SHP77 treated with DMSO at 0.1 percent for 48 hours (cell line): ENCODE data around the gene KRTAP5-6.

Experiments used
- DNase-seq: peaks from one replicate; lab custom pipeline; 2025; lab: John Stamatoyannopoulos, UW

KRTAP5-6 gene

DNA sequence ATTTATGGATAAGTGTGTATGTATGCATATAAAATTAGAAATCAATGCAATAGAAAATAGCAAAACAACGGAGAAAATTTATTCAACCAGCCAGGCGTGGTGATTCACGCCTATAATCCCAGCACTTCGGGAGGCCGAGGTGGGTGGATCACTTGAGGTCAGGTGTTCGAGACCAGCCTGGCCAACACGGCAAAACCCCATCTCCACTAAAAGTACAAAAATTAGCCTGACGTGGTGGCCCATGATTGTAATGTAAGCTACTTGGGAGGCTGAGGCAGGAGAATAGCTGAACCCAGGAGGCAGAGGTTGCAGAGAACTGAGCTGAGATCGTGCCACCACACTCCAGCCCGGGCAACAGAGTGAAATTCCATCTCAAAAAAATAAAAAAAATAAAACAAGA is 5.5 kb downstream of the KRTAP5-6 start:
- DNase-seq, result no peak

DNA sequence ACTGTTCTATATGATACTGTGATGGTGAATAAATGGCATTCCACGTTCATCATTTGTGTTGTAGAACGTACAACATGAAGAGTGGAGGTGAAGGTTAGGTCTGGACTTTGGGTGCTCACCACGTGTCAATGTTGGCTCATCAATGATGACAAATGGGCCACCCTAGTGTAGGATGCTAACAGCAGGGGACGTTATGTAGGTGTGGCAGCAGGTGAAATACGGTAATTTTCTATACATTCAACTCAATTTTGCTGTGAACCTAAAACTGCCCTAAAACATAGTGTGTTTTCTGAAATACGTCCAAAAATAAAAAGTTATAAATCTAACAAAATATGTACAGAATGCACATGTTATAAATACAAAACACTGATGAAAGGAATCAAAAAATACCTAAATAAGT is 6.2 kb downstream of the KRTAP5-6 start:
- DNase-seq, result no peak

DNA sequence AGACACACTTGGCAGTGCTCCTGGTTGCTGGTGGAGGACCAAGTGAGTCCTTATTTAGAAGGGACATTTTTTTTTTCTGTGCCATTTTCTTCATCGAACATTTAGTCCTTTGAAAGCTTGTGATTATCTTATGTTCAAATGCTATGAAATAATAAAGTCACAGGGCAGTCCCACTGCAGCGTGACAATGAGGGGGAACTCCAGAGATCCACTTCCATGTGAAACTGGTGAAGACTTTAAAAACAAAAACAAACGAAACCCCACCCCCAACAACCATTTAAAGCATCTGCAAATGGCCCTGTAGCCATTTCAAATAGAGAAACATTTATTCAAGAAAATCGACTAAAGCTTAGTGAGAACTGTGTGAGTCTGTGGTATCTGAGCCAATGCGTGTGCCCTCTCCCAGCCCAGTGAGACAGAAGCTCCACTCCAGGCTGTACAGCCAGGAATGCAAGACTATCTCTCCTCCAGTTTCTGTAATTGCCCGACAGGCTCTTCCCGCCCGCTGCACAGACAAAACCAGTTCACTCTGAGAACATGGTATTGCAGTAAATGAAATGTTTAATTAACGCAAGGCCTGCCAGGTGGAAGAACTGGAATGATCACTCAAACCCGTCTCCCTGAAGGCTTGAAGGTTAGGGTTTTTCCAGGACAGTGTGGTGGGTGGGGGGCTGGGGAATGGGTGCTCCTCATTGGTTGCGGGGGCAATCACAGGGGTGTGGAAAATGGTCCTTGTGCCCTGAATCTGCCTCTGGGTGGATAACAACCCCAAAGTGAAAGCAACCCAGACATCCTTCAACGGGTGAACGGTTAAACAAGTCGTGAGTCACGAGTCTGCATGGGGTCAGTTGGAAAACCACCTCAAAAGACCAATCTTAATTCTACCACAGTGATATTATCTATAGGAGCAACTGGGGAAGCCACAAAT is 8.4 kb downstream of the KRTAP5-6 start:
- no peak for DNase-seq

DNA sequence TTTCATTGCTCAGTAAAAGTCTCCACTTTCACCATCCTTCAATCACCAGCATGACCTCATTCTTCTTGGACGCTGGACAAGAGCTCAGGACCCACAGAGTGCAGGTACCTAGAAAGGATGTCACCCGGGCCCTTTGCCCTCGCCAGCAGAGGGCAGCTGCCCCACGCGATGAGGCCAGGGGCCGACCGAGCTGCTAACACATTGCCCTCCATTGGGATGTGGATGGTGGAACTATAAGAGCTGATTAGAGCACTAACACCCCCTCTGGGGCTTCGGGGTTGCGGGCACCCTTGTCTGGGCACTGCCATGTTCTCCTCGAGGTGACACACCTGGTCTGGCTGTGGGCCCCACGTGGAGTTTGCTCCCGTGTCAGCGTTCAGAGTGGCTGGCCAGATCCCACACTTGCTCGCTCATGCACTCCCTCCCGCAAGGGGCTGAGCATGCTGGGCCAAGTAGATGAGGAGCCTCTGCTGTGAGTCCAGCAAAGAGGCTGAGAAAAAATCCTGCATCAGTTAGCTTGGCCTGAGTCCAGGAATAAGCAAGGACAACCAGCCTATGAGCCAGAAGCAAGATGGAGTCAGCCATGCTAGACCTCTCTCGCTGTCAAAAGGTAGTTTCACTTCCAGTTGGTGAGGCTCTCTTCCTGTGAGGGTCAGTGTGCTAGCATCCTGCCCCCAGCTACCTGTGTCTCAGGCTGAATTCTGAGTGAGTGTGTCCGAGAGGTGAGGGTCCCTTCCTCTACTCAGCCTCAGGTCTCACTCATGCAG is 9.8 kb downstream of the KRTAP5-6 start:
- no peak for DNase-seq

DNA sequence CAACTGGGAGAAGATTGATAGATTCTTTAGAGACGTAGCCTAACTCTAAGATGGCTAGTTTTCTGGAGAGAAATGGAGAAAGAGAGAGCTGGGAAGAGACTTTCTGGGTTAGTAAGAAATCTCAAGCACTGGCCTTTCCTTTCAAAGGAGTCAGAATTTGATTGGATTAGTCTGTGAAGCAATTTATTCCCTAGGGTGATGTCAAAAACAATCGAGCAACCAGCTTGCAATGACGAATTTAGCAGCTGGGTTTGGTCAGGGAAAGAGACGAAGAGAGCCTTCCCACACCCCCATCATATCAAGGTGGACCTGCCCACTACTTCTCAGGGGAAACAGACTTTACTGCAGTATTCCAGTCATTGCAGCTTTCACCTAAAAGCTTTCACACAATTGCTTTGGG is 10.8 kb downstream of the KRTAP5-6 start:
- no peak for DNase-seq

DNA sequence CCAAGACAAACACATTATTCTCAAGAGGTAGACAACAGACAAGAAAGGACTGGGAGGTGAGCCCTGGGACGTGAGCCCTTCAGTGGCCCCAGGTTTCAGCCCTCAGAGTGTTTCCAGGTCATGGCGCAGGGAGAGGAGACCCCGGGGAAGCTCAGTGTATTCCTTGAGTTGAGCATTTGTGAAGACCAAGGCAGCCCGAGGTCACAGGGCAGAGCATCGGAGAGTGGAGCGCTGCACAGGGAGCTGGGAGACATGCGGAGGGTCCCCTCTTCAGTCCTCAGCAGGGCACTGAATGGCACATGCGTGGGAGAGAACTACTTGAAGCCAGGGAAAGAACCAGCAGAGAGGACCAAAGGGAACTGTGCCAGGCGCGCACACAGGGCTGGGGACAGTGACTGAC is 11.7 kb downstream of the KRTAP5-6 start:
- DNase-seq, result no peak

DNA sequence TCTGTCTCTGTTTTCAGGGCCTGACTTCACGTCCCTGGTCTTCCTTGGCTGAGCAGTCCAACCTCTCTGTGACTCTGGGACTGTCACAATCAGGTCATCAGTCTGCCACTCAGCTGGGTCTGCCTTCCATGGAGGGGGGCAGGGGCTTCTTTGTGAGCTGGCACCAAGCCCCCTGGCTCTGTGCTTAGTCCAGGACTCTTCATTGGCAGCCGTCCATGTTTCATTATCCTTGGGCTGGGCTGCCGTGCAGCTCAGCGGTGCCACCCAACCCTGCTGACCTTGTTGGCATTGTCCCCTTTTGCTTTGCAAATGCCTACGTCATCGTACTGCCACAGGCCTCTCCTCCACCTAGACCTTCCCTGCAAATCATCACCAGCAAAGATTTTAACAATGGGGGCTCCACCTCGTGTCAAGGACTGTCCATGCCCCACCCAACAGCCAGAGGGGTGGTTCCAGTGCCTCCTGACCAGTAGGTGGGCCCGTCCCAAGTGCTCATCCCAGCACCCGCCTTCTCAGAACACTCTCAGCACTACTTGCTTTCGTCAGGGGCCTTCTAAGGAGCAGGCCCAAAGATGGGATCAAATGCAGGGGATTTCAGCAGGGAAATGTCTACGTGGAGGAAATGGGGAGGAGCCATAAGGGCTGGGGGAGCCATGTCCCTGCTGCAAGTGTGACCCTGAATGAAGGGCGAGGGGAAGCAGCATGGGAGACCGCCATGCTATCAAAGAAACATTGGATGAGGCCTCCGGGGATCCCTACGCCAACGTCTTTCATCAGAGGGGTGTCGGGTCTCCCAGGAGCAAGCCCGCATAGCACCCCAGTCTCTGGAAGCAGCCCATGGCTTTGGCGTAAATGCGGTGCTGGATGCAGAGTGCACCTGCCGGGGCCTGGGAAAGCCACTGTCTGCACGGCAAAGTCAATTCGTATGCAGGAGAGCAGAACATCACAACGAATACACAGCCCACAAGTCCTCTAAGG is 18.2 kb downstream of the KRTAP5-6 start:
- no peak for DNase-seq

DNA sequence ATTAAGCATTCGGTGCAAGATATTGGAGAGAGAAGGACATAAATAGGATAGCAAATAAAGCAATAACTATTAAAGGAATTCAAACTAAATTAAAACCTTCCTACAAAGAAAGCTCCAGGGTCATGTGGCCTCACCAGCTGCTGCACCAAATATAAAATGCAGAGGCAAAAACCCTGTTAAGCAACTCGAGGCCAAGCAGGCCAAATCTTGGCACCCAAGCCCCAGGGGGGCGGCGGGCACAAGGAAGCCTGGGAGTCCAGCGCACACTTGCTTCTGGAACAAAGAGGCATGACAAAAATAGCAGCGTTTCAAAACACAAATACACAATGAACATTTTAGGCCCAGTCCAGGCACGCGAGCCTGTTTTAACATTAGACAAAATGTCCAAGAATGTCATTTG is 20.8 kb downstream of the KRTAP5-6 start:
- DNase-seq, result no peak

DNA sequence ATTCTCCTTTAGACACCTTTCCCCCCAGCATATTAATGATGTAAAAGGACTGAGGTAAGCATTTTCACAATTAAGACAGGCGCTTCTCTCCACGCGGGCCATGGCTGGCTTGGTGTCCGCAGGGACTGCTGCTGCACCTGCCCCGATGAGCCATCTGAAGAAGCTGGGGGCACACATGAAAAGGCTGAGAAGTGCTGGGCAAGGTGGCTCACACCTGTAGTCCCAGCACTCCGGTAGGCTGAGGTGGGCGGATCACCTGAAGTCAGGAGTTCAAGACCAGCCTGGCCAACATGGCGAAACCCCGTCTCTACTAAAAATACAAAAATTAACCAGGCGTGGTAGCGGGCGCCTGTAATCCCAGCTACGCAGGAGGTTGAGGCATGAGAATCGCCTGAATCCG is 21.3 kb downstream of the KRTAP5-6 start:
- DNase-seq, result no peak

DNA sequence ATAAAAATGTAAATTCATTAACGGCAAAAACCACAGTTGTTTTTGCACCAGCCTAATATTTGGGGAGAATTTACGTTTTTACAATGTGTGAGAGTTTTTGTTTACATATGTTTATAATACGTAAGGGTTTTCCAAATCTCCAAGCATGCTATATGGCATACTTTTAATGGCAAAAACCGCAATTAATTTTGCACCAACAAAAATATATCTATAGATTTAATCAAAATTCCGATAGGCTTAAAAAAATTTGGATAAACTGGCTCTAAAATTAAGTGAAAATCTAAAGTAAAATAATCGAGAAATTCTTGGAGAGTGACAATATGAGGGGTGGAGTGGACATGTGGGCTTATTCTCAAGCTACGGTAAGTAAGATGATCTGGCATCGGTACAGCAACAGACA is 22.8 kb downstream of the KRTAP5-6 start:
- DNase-seq, result no peak

DNA sequence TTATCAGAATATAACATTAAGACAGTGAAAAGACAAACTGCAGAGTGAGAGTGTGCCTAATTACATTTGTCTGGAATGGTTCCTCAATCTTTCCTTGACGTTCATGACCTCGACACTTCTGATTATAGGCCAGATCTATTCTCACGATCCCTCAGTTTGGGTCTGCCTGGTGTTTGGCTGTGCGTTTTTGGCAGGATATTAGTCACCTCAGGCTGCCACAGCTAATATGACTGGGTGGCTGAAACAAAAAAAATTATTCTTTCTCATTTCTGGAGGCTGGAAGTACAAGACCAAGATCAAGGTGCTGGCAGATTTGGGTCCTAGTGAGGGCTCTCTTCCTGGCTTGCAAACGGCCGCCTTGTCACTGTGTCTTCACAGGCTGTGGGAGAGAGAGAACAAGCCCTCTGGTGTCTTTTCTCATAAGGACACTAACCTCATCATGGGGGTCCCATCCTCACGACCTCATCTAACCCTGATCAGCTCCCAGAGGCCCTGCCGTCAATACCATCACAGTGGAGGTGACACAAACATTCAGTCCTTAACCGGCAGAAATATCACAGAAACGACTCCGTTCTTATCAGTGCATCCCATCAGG is 30.2 kb downstream of the KRTAP5-6 start:
- DNase-seq, result no peak

DNA sequence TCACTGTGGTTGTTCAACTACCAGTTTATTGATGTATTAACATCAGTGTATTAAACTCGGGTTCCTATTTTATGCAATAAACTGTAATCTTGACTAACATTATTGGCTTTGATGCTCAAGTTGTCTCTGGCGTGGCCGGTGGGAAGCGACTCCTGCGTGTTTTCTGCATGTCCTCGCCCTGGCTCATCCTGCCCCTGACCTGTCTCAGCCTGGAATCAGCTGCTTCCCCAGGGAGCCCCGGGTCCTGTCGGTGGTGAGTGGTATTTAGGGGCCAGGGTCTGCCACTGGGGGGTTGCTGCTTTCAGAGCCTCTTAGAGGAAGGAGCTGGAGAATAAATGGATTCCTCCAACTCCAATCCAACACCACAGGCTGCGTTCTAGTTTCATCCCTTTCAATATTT is 30.9 kb downstream of the KRTAP5-6 start:
- no peak for DNase-seq

DNA sequence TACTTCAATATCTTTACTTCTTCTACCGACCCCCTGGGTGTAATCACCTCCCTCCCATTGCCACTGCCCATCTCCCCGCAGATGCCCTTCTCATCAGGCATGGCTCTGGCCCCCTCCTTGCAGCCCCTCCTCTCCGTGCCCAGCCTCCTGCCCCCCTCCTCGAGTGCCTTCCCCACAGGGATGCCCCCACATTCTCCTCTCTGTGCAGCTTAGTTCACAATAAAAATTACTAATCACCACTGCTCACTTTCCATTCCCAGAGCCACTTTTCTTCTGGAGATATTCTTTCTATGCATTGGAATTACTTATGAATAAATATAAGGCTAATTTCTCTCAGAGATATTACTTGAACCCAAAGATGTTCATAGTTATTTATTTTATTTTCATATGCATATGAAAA is 31.3 kb downstream of the KRTAP5-6 start:
- DNase-seq, result no peak

DNA sequence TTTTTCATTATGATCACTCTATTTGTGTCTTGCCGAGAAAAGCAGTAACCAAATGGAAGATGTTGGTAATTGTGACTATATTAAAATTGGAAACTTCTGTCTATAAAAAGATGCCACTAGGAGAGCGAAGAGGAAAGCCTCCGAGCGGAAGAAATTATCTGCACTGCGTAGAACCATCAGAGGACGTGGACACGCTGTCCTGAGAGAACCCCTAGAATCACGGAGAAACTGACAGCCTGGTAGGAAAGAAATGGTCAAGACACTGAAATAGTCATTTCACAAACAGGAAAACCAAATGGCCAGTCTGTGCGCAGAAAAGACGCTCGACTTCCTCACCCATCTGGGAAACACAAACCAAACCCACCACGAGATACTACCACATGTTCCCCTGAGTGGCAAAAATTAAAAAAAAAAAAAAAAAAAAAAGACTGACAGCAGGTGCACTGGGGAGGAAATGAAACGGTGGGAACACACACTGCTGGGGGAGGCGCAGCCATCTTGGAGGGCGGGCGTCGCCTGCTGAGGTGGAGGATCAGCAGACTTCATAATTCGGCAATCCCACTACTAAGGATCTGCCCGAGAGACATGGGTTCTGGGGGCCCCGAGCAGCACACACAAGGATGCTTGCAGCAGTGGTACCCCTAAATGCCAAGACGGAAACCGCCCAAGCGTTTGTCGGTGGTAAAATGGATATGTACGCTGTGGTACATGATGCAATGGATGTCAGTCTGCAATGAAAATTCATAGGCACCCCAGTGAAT is 32.1 kb downstream of the KRTAP5-6 start:
- DNase-seq, result no peak

DNA sequence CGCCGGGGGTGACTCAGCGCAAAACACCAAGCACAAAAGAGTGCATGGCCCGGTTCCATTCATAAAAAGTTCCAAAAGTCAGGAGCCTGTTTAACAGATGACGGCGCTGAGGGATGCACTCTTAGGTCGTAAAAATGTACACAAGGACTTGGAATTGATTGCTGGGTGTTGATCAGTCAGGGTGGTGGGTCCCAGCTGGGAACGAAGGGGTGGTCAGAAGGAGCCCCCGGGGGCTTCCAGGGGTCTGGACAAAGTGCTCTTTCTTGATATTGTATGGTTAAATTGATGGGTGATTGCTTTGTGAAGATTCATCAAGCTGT is 32.7 kb downstream of the KRTAP5-6 start:
- no peak for DNase-seq

DNA sequence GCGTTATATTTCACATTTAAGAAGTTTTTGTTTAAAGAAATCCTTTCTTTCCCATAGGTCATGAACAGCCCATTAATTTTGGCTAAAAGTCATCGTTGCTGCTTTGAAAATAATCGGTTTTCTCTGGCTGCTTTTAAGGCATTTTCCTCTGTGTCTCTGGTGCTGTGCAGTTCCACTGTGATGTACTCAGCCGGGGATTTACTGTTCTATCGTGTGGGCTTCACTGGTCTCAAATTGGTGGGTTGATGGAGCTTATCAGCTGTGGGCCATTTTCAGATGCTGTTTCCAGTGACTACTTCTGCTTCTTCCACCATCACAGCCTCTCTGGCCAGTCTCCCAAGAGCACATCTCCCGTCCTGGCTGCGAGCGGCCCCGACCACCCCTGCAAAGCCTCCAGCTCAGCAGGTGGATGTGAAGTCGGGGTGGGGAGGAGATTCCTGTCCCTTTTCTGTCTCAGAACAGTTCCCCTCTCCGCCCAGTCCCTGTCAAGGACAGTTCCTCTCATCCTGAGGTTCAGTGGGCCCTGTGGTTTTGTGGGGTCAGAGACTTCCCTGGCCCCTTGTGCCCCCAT is 33.1 kb downstream of the KRTAP5-6 start:
- no peak for DNase-seq

DNA sequence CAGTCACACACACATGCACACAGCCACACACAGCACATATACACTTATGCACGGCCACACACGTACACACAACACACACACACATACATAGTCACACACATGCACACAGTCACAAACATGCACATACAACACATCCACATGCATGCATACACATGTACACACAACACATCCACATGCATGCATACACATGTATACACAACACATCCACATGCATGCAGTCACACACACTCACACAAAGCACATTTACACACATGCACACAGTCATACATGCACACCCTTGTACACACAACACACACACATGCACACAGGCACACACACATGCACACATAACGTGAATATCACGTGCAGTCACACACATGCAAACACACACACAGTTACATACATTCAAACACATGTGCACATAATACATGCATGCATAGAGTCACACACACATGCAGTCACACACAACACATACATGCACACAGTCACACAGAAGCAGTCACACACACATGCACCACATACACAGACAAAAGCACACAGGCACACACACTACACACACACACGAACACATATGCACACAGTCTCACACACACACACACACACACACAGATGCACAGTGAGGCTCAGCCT is 34.6 kb downstream of the KRTAP5-6 start:
- DNase-seq, result no peak

DNA sequence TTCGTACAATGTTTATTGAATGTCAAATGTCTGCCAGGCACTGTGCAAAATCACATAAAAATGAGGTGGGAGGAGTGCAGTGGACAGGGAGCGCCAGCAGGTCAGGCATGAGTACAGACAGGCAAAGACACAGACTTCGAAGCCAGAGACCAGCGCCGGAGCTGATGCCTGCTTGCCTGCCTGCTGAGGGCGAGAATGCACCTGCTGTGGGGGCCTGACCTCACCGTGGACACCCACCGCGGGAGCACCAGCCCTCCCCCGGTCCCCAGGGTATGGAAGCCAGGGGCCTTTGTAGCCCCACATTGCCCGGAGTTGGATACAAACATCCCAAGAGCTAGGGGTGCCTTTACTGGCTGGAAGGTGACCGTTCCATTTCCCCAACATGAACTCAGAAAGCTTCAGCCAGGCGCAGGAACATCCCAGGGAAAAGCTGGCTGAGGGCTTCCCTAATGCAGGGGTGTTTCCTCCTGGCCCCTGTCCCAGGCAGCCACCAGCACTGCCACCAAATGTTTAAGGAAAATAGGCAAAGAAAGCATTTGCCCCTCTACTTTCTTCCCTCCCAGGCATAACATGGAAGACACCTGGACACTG is 35.5 kb downstream of the KRTAP5-6 start:
- no peak for DNase-seq

DNA sequence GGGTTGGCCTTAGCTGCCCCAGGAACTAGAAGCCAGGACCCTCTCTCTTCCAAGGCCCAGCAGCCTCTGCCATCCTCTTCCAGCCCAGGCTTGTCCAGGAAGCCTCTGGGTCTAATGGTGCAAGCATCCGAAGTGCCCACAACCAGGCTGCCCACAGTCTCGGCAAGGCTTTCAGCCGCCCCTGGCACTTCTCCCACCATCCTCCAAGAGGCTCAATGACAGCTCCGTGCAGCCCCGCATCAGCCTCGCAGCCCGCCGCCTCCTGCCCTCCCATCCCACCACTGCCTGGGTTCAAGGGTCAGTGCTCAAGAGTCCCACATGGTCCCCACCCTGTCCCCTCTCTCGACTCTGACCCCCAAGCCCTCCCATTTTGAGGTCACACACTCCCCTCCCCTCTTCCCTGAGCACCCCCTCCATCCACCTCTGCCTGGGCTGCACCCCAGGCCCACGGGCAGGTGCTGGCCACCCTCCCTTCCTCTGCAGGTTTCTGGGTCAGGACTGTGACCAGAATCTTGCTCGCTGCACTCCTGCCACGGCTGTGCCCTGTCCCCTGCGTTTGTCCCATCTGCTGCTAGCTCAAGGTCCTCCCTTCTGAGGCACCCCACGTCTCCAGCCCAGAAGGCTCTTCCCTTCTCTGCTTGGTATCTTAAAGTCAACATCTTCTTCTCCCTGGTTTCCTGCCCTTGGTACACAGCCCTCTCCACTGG is 36.2 kb downstream of the KRTAP5-6 start:
- no peak for DNase-seq
